Astrocyte of the cerebellum (primary cell): ENCODE results near the gene ZNF711.
A peak's percentile ranks its signal among the peaks of the same experiment; 100 is the strongest.

ENCODE experiments used
- DNase-seq: peaks from one replicate; pipeline ENCODE4 v3.0.0-alpha.2; 2011; ENCODE audit warnings: low read depth
- H3K4me3 ChIP-seq: 2 replicates; pipeline ENCODE4 v1.5.1; 2011; ENCODE audit warnings: mild to moderate bottlenecking, low read depth, low read length, moderate library complexity
- CTCF ChIP-seq: IDR thresholded peaks from 2 replicates; pipeline ENCODE4 v1.5.1; 2012; ENCODE audit warnings: low read length, low read depth, moderate library complexity, mild to moderate bottlenecking; ENCODE audit errors: missing control alignments
- in situ Hi-C: cut with HindIII; loops from 2 replicates; pipeline ENCODE4 v1.10.0; 2017; ENCODE audit warnings: low sequenced_read_pairs

ZNF711 gene

DNA sequence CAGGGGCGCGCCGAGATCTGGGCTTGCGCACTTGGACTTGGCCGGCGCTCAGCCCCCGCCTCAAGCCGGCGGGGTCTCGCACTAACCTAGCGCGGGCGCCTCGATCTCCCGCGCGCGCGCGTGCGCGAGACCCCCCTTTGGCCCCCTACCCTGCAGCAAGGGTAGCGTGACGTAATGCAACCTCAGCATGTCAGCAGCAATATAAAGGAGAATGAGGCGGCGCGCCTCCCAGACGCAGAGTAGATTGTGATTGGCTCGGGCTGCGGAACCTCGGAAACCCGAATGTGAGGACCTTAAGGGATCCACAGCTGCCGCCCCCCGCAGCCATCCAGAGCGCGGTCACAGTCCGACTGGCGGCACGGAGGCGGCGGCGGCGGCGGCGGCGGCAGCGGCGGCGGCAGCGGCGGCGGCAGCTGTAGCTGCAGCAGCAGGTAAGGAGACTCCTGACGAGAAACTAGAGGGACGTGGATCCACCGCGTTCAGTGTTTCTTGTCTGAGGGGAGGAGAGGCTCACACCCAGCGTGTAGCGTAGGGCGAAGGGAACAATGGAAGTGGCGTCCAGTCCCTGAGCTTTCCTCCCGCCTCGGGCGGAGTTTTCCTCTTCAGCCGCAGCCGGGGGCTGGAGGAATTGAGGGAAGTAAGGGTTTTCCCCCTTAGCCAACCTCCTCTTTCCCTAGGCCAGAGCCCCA, at the start of gene ZNF711, which contains the start of gene SATL1:
ZNF711 (plus strand) TSS at position 231 of the 689 bp plus-strand sequence. CDS start 3,582 bp downstream, outside the sequence.
SATL1 (minus strand) TSS at position 19 of the 689 bp plus-strand sequence. CDS start 134,811 bp downstream, outside the sequence.
- no peak for TF ChIP-seq CTCF
- DNase-seq: peak; percentile 54
- in situ Hi-C loops: no loop called here
- peak within 1 kb of the TSS; percentile 72 for H3K4me3 ChIP-seq

DNA sequence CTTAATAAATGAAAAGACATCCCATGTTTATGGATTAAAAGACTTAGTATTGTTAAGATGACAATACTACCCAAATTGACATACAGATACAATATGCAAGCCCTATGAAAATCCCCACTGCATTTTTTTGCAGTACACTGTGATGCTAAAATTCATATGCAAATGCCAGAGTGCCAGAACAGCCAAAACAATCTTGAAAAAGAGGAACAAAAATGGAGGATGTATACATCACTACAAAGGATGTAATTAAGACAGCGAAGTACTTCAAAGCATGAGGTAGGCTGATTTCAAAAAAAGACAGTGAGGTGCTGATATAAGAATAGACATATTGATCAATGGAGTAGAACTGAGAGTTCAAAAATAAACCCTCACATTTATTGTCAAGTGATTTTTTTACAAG, 47.5 kb upstream of the ZNF711 start:
- no peak overlapping the region for H3K4me3 ChIP-seq
- in situ Hi-C loops: no loop called here
- DNase-seq: no peak
- no peak for TF ChIP-seq CTCF

- in situ Hi-C loops: no loop called here
- TF ChIP-seq CTCF: no peak
- DNase-seq: no peak
These were observed 40.3 kb upstream of the ZNF711 start for GRCh38 chrX:85203461-85203970.

DNA sequence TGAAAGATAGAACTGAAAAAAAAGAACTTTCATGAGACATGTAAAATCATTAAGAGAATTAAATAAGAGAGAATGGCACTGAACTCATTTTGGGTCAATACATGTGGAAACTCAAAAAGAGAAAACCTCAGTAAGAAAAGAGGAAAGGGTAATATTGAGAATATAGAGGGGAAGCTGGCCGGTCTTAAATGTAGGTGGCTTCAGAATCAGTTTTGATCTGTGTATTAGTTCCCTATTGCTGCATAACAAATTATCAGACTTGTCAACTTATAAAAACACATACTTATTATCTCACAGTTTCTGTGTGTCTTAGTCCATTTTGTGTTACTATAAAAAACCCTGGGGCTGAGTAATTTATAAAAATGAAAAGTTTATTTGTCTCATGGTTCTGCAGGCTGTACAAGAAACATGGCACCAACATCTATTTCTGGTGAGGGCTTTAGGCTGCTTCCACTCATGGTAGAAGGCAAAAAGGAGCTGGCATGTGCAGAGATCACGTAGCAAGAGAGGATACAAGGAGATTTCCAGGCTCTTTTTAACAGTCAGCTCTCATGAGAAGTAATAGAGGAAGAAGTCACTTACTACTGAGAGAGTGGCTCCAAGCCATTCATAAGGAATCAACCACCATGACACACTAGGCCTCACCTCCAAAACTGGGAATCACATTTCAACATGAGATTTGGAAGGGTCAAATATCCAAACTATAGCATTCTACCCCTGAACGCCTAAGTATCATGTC, 29.8 kb upstream of the ZNF711 start:
- DNase-seq: no peak
- H3K4me3 ChIP-seq: no peak overlapping the region
- in situ Hi-C loops: no loop called here
- TF ChIP-seq CTCF: no peak

More at GRCh38 chrX:85203461-85203970, 40.3 kb upstream of the ZNF711 start:
- no peak overlapping the region for H3K4me3 ChIP-seq

DNA sequence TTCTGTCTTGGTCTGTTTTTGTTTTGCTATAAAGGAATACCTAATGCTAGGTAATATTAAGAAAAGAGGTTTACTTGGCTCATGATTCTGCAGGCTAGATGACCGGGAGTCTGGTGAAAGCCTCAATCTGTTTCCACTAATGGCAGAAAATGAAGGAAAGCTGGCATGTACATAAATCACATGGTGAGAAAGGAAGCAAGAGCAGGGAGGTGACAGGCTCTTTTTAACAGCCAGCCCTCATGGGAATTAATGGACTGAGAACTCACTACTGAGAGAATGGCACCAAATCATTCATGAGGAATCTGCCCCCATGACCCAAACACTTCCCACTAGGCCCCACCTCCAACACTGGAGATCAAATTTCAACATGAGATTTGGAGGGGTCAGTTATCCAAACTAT, 27.8 kb upstream of the ZNF711 start:
- no peak for DNase-seq
- in situ Hi-C loops: no loop called here
- TF ChIP-seq CTCF: no peak
- no peak overlapping the region for H3K4me3 ChIP-seq

DNA sequence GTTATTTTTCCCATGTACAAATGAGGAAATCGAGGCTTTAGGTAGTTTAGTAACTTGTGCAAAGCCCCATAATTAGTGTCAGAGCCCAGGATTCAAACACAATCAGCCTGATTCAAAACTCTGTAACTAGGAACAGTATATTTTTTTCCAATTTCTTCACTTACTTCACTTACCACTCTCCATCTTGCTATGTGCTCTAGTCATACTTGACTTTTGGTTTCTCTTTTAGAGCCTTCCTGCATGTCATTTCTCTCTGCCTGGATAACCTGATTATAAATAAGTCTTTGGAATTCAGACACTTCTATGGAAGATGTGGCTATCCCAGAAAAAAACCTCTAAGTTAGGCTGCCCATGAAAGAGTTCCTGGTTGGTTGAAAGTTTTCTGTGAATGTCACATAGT, 22.4 kb upstream of the ZNF711 start:
- in situ Hi-C loops: no loop called here

More for the DNA sequence above, 22.4 kb upstream of the ZNF711 start:
- TF ChIP-seq CTCF: no peak
- DNase-seq: no peak
- H3K4me3 ChIP-seq: no peak overlapping the region
